Bronchial epithelial cell (primary cell): ENCODE data around the gene GOLGB1. TPM values are rescaled to one million over a fixed set of nuclear protein-coding genes. Genes with fewer than 3 reads are reported as not detected.

ENCODE experiments used
- DNase-seq: peaks from one replicate; pipeline ENCODE4 v3.0.0-alpha.2; 2010; ENCODE audit warnings: low read depth
- FAIRE-seq: peaks from 2 replicates; lab custom pipeline; 2011; peaks lifted over from hg19 to GRCh38; lab: Jason Lieb, UNC
- H3K27me3 ChIP-seq: 2 replicates; pipeline ENCODE4 v1.5.1; 2011; ENCODE audit warnings: low read length; ENCODE audit not compliant: control insufficient read depth, insufficient read depth
- H3K36me3 ChIP-seq: 2 replicates; pipeline ENCODE4 v1.5.1; 2011; ENCODE audit warnings: low read length; ENCODE audit not compliant: control insufficient read depth, insufficient read depth
- H3K4me3 ChIP-seq: 2 replicates; pipeline ENCODE4 v1.5.1; 2011; ENCODE audit warnings: mild to moderate bottlenecking, low read depth, low read length, control low read depth
- CTCF ChIP-seq: IDR thresholded peaks from 2 replicates; pipeline ENCODE4 v1.5.1; 2011; ENCODE audit warnings: mild to moderate bottlenecking, moderate library complexity, low read length, control low read depth, inconsistent platforms; ENCODE audit not compliant: insufficient read depth, severe bottlenecking
- total RNA-seq: library from RNA; depleted of rRNA; stranded (reverse); fragments of >200 nt; gene quantifications from 2 replicates; pipeline ENCODE4 v1.2.1, GENCODE V29; 2014

GOLGB1 gene
- total RNA-seq, 1 donor from 2014 or later: 30.0 TPM

GRCh38 chr3:121757812-121758545 is 8.4 kb upstream of the GOLGB1 start:
- H3K27me3 ChIP-seq: no peaks in the 10 kb centered on the region
- TF ChIP-seq CTCF: no peak
- peak; percentile 13 for FAIRE-seq
- no peak overlapping the region for H3K4me3 ChIP-seq
- no peak for DNase-seq
- H3K36me3 ChIP-seq: no peaks in the 10 kb centered on the region

- Histone ChIP-seq H3K4me3 (no peak overlapping the region), H3K27me3 (no peaks in the 10 kb centered on the region), H3K36me3 (no peaks in the 10 kb centered on the region)
- DNase-seq (no peak), FAIRE-seq (no peak)
- TF ChIP-seq CTCF: no peak
Measured at GRCh38 chr3:121757087-121757811, 7.7 kb upstream of the GOLGB1 start.

GRCh38 chr3:121752772-121753171 is 3.2 kb upstream of the GOLGB1 start:
- no peaks in the 10 kb centered on the region for H3K36me3 ChIP-seq
- FAIRE-seq (no peak), DNase-seq (no peak)
- no peaks in the 10 kb centered on the region for H3K27me3 ChIP-seq
- no peak for TF ChIP-seq CTCF
- H3K4me3 ChIP-seq: no peak overlapping the region

GRCh38 chr3:121752261-121752660 is 2.7 kb upstream of the GOLGB1 start:
- H3K4me3 ChIP-seq: no peak overlapping the region
- no peak for TF ChIP-seq CTCF
- FAIRE-seq (peak; percentile 32), DNase-seq (no peak)
- no peaks in the 10 kb centered on the region for H3K36me3 ChIP-seq
- H3K27me3 ChIP-seq: no peaks in the 10 kb centered on the region

GRCh38 chr3:121750087-121750415 is 510 bp upstream of the GOLGB1 start:
- Histone ChIP-seq H3K27me3 (no peaks in the 10 kb centered on the region), H3K4me3 (peak overlapping the region; percentile 50), H3K36me3 (no peaks in the 10 kb centered on the region)
- FAIRE-seq (no peak), DNase-seq (no peak)
- TF ChIP-seq CTCF: no peak
